Measurements from ENCODE around the gene PTPRD.

DNA sequence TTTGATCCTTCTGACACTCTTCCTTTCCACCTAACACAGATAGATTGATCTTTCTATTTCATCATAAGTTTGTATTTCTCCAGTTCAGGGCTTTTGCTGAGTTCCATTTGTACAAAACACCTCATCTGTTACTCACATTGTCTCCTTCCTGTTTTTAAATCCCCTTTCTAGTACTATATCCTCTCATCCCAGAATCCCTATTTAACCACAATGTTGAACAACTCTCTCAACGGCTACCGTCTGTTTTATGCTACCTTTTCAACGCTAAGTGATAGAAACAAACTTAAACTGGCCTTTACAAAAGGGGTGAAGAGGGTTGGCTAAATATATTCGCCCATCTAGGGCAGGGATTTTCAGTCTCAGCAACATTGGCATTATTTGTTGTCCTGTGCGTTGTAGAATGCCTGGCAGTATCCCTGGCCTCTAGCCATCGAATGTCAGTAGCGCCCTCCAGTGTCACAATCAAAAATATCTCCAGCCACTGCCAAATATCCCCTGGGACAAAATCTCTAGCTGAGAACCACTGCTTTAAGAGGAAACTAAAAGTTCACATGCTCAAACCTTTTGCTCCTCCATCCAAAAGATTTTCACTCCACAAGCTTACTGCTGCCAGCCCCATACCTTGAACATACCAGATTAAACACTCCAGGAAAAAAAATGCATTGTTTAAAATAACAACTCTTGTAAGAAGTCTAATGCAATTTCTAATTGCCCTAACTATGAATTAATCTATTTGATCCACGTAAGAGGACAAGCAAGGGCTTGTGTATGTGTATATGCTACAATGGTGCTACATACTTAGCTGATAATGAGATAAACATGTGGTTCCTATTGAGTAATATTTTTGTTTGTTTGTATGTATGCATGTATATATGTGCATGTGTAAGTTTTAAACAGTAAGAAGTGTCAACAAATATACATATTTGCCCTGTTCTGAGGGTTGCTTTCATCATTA, 344.0 kb downstream of the PTPRD start:
- TF ChIP-seq TAF1 (IDR thresholded peaks at IDR 0.05; ENCODE audit: borderline replicate concordance, low read depth, low read length) (no peak), POLR2A (IDR thresholded peaks at IDR 0.05; ENCODE audit: low read depth, low read length) (no peak), POLR2AphosphoS5 (IDR thresholded peaks at IDR 0.05; ENCODE audit: low read depth, low read length) (no peak)

Data from GM12892 (cell line).